H1 (cell line): Measurements from ENCODE around the gene ZSCAN22. TPM values are rescaled to one million over a fixed set of nuclear protein-coding genes. Genes with fewer than 3 reads are reported as not detected.

Experiments used
- CTCF ChIA-PET: fragments of 300-600 bp; sonication (Branson Sonifier 250); formaldehyde crosslinking; loops from one replicate; lab custom pipeline; 2021; ENCODE audit not compliant: partially characterized antibody; lab: Charles Lee
- POLR2A ChIA-PET: fragments of 300-600 bp; sonication (Branson Sonifier 250); formaldehyde crosslinking; loops from one replicate; lab custom pipeline; 2021; ENCODE audit warnings: inconsistent platforms; ENCODE audit not compliant: partially characterized antibody; lab: Charles Lee
- DNase-seq, 2 experiments: peaks; one replicate each; pipeline versions ENCODE4 v3.0.0 to v3.0.0-alpha.2; 2010 to 2022; ENCODE audit warnings: low spot score in 2 of 2, low read depth in 1 of 2, mixed read lengths in 1 of 2
- FAIRE-seq: peaks from 2 replicates; lab custom pipeline; 2011; peaks lifted over from hg19 to GRCh38; lab: Jason Lieb, UNC
- H2AFZ ChIP-seq: 2 replicates; pipeline ENCODE4 v1.8.1; 2012; ENCODE audit warnings: low read length, inconsistent platforms
- H2AK5ac ChIP-seq: 2 replicates; pipeline ENCODE4 v1.6.1; 2013; ENCODE audit warnings: low read depth, low read length
- H2BK120ac ChIP-seq: replicated peaks from 2 replicates; pipeline ENCODE3; 2013; ENCODE audit warnings: low read depth, low read length, inconsistent platforms
- H2BK12ac ChIP-seq: 2 replicates; pipeline ENCODE4 v1.6.1; 2013; ENCODE audit warnings: low read depth, low read length
- H2BK15ac ChIP-seq: 2 replicates; pipeline ENCODE4 v1.6.1; 2013; ENCODE audit warnings: low read length
- H2BK20ac ChIP-seq: 2 replicates; pipeline ENCODE4 v1.6.1; 2013; ENCODE audit warnings: low read length
- H2BK5ac ChIP-seq: 2 replicates; pipeline ENCODE4 v1.6.1; 2013; ENCODE audit warnings: low read depth, low read length
- H3K14ac ChIP-seq: 2 replicates; pipeline ENCODE4 v1.6.1; 2013; ENCODE audit warnings: inconsistent platforms; ENCODE audit not compliant: insufficient read length
- H3K18ac ChIP-seq: 2 replicates; pipeline ENCODE4 v1.6.1; 2013; ENCODE audit warnings: low read length; ENCODE audit errors: extremely low read depth
- H3K23ac ChIP-seq: 2 replicates; pipeline ENCODE4 v1.6.1; 2013; ENCODE audit warnings: inconsistent platforms; ENCODE audit not compliant: insufficient read length
- H3K23me2 ChIP-seq: 2 replicates; pipeline ENCODE4 v1.6.1; 2013; ENCODE audit warnings: low read depth, low read length
- H3K27ac ChIP-seq: 2 replicates; pipeline ENCODE4 v1.6.1; 2011; ENCODE audit warnings: low read depth, low read length, inconsistent platforms
- H3K27me3 ChIP-seq, 4 experiments: replicated peaks in 1 of 4; 1 replicate in 1 of 4; 2 replicates in 3 of 4; pipeline versions ENCODE4 v1.6.1 to v1.8.1; 2011 to 2013; ENCODE audit warnings: low read length in 3 of 4, mild to moderate bottlenecking in 3 of 4, inconsistent platforms in 2 of 4, mixed read lengths in 2 of 4, moderate library complexity in 1 of 4; ENCODE audit not compliant: control insufficient read depth in 3 of 4, insufficient read depth in 3 of 4; ENCODE audit errors: extremely low read depth in 1 of 4
- H3K36me3 ChIP-seq, 4 experiments: 2 replicates each; pipeline versions ENCODE4 v1.6.1 to v1.8.1; 2011 to 2013; ENCODE audit warnings: mild to moderate bottlenecking in 4 of 4, low read length in 3 of 4, moderate library complexity in 2 of 4, control low read depth in 1 of 4, inconsistent platforms in 1 of 4; ENCODE audit not compliant: insufficient read depth in 4 of 4, control insufficient read depth in 2 of 4
- H3K4ac ChIP-seq: replicated peaks from 2 replicates; pipeline ENCODE3; 2013; ENCODE audit warnings: low read length, low read depth, mixed read lengths, inconsistent platforms; ENCODE audit not compliant: insufficient read length
- H3K4me1 ChIP-seq, 4 experiments: replicated peaks in 1 of 4; 1 replicate in 1 of 4; 2 replicates in 3 of 4; pipeline versions ENCODE4 v1.6.1 to v1.8.1; 2011 to 2013; ENCODE audit warnings: low read length in 3 of 4, inconsistent platforms in 2 of 4, mixed read lengths in 1 of 4; ENCODE audit not compliant: insufficient read depth in 4 of 4, control insufficient read depth in 3 of 4
- H3K4me2 ChIP-seq, 2 experiments: 2 replicates each; pipeline versions ENCODE4 v1.6.1 to v1.8.1; 2011 to 2013; ENCODE audit warnings: low read depth in 2 of 2, low read length in 2 of 2, control low read depth in 1 of 2, inconsistent platforms in 1 of 2, mild to moderate bottlenecking in 1 of 2; ENCODE audit not compliant: insufficient read depth in 1 of 2
- H3K4me3 ChIP-seq, 4 experiments: fragments of 200-600, 300-600 bp in 1 of 4; sonication (generic), shearing (Covaris generic), sonication (Bioruptor Twin) in 1 of 4; 2 replicates each; pipeline versions ENCODE4 v1.5.1 to v1.8.1; 2011 to 2016; ENCODE audit warnings: low read length in 4 of 4, low read depth in 3 of 4, control low read depth in 2 of 4, inconsistent platforms in 2 of 4, mild to moderate bottlenecking in 2 of 4, mixed read lengths in 1 of 4, moderate library complexity in 1 of 4; ENCODE audit not compliant: insufficient read depth in 2 of 4; ENCODE audit errors: extremely low read depth in 1 of 4
- H3K56ac ChIP-seq: replicated peaks from 2 replicates; pipeline ENCODE3; 2013; ENCODE audit warnings: low read depth, mild to moderate bottlenecking, mixed read lengths, low read length, inconsistent platforms; ENCODE audit not compliant: insufficient read length
- H3K79me1 ChIP-seq: 2 replicates; pipeline ENCODE4 v1.6.1; 2013; ENCODE audit warnings: low read depth, low read length, control low read depth
- H3K79me2 ChIP-seq, 2 experiments: 2 replicates each; pipeline versions ENCODE4 v1.6.1 to v1.8.1; 2012 to 2013; ENCODE audit warnings: low read length in 2 of 2, mild to moderate bottlenecking in 2 of 2, inconsistent platforms in 1 of 2; ENCODE audit not compliant: insufficient read depth in 2 of 2, control insufficient read depth in 1 of 2
- H3K9ac ChIP-seq, 4 experiments: replicated peaks in 1 of 4; 1 replicate in 1 of 4; 2 replicates in 3 of 4; pipeline versions ENCODE4 v1.6.1 to v1.8.1; 2011 to 2013; ENCODE audit warnings: low read depth in 3 of 4, low read length in 3 of 4, control low read depth in 2 of 4, mild to moderate bottlenecking in 2 of 4, moderate library complexity in 2 of 4, inconsistent platforms in 1 of 4; ENCODE audit errors: extremely low read depth in 1 of 4
- H3K9me3 ChIP-seq, 2 experiments: 2 replicates each; pipeline versions ENCODE4 v1.6.1 to v1.8.1; 2012 to 2013; ENCODE audit warnings: mild to moderate bottlenecking in 2 of 2, moderate library complexity in 2 of 2, control low read depth in 1 of 2, inconsistent platforms in 1 of 2, low read depth in 1 of 2, low read length in 1 of 2, mixed read lengths in 1 of 2; ENCODE audit not compliant: insufficient read depth in 2 of 2
- H4K20me1 ChIP-seq, 2 experiments: replicated peaks in 1 of 2; 2 replicates each; pipeline versions ENCODE3 to v1.8.1; 2011 to 2013; ENCODE audit warnings: inconsistent platforms in 2 of 2, low read length in 2 of 2, mild to moderate bottlenecking in 1 of 2; ENCODE audit not compliant: insufficient read depth in 2 of 2, control insufficient read depth in 1 of 2
- H4K5ac ChIP-seq: 2 replicates; pipeline ENCODE4 v1.6.1; 2013; ENCODE audit warnings: low read length, low read depth, mixed read lengths, inconsistent platforms; ENCODE audit not compliant: insufficient read length
- H4K8ac ChIP-seq: 2 replicates; pipeline ENCODE4 v1.8.0; 2013; ENCODE audit warnings: mild to moderate bottlenecking, moderate library complexity, low read length, inconsistent platforms; ENCODE audit not compliant: insufficient read depth; ENCODE audit errors: extremely low read depth
- H4K91ac ChIP-seq: replicated peaks from 2 replicates; pipeline ENCODE3; 2013; ENCODE audit warnings: low read length, mixed read lengths, inconsistent platforms; ENCODE audit not compliant: insufficient read length
- ASH2L ChIP-seq: fragments of 200-600, 300-600 bp; sonication (generic); IDR thresholded peaks from one replicate; pipeline ENCODE4 v1.7.1; 2017; ENCODE audit warnings: low read length
- CEBPB ChIP-seq: IDR thresholded peaks from 2 replicates; pipeline ENCODE4 v1.6.1; 2012; ENCODE audit warnings: low read depth, low read length
- CREB1 ChIP-seq: IDR thresholded peaks from 2 replicates; pipeline ENCODE4 v1.6.1; 2012; ENCODE audit warnings: inconsistent platforms
- CTBP2 ChIP-seq: IDR thresholded peaks from 2 replicates; pipeline ENCODE4 v1.7.0; 2011; ENCODE audit warnings: borderline replicate concordance, mild to moderate bottlenecking, moderate library complexity, mixed read lengths, low read length; ENCODE audit not compliant: insufficient read depth, insufficient read length
- EGR1 ChIP-seq: IDR thresholded peaks from 2 replicates; pipeline ENCODE4 v1.6.1; 2011; ENCODE audit warnings: low read depth, low read length, borderline replicate concordance
- JUN ChIP-seq: IDR thresholded peaks from 2 replicates; pipeline ENCODE4 v1.6.1; 2011; ENCODE audit warnings: low read depth, mild to moderate bottlenecking, improper control_type of control experiment, low read length
- NRF1 ChIP-seq: IDR thresholded peaks from 2 replicates; pipeline ENCODE4 v1.6.1; 2011; ENCODE audit warnings: mild to moderate bottlenecking, low read depth, low read length, improper control_type of control experiment
- SP2 ChIP-seq: IDR thresholded peaks from 2 replicates; pipeline ENCODE4 v1.6.1; 2012; ENCODE audit warnings: mild to moderate bottlenecking, low read length, inconsistent platforms
- TAF1 ChIP-seq: IDR thresholded peaks from 2 replicates; pipeline ENCODE4 v1.6.1; 2011; ENCODE audit warnings: mild to moderate bottlenecking, low read depth, low read length
- TAF7 ChIP-seq: optimal IDR thresholded peaks from 2 replicates; pipeline ENCODE3; 2011; ENCODE audit warnings: low read depth, mild to moderate bottlenecking, inconsistent platforms, low read length, moderate library complexity, borderline replicate concordance
- YY1 ChIP-seq: IDR thresholded peaks from 2 replicates; pipeline ENCODE4 v1.6.1; 2011; ENCODE audit warnings: low read depth, mild to moderate bottlenecking, low read length
- WGBS, 2 experiments: shearing (Covaris generic) in 1 of 2; methylation state at CpG; one replicate each; pipeline versions ENCODE4 v1.1.6 to v1.1.7; 2013 to 2015; ENCODE audit warnings: low lambda C conversion rate in 2 of 2, mixed read lengths in 2 of 2, inconsistent platforms in 1 of 2, low coverage in 1 of 2, missing lambda C conversion rate in 1 of 2; ENCODE audit not compliant: insufficient replicate concordance in 2 of 2, insufficient coverage in 1 of 2, insufficient read length in 1 of 2; ENCODE audit errors: extremely low coverage in 1 of 2, missing lambda C conversion rate in 1 of 2; 5-methylcytosine and 5-hydroxymethylcytosine counted together
- polyA plus RNA-seq, 7 experiments: library from polyadenylated mRNA; depleted of rRNA in 3 of 7; stranded (reverse) in 5 of 7; unstranded in 2 of 7; fragments of >200 nt in 5 of 7; fragments of 200-250 nt in 2 of 7; gene quantifications; 1 replicate in 5 of 7; 2 replicates in 1 of 7; 4 replicates in 1 of 7; pipeline versions ENCODE4 v1.2.1 to v1.2.3, GENCODE V29; 2011 to 2013; ENCODE audit warnings: missing spikeins in 2 of 7, mixed read lengths in 2 of 7
- total RNA-seq: library from RNA; stranded (reverse); fragmentation: NEBNext Ultra II Directional; extraction: Animal tissue kit (Norgen Biotek cat#: 25700); gene quantifications from 2 replicates; pipeline ENCODE4 v1.2.1, GENCODE V29; 2021

The ZSCAN22 gene
- total and polyA plus RNA-seq, 2 of the 8 experiments (the other 6 are each of a cell fraction or from before 2014, with no cell fraction given): 3.2 to 3.3 TPM

- peaks cover 7 to 31% (median 23%) of the 10 kb centered on the region in 4 experiments for H3K36me3 ChIP-seq
- H3K27ac ChIP-seq: peak within 1 kb of the TSS; percentile 94
- peaks cover 4% of the 10 kb centered on the region; the same call in 1 of the 2 replicates for H3K79me1 ChIP-seq
- no peak within 1 kb of the TSS; the same call in 1 of the 2 replicates for H2AFZ ChIP-seq
- no peak within 1 kb of the TSS for H3K23ac ChIP-seq
- H3K23me2 ChIP-seq: peaks cover 19% of the 10 kb centered on the region
- peak within 1 kb of the TSS; percentile 99 for H3K56ac ChIP-seq
- H3K4me3 ChIP-seq: peak within 1 kb of the TSS; percentile 82 to 99 (median 92)
- H2BK20ac ChIP-seq: no peak within 1 kb of the TSS
- H4K8ac ChIP-seq: peak within 1 kb of the TSS; percentile 99
- FAIRE-seq: peak; percentile 91
- H3K27me3 ChIP-seq: no peaks in the 10 kb centered on the region
- peaks cover 0 to 15% (median 9%) of the 10 kb centered on the region in 4 experiments; a peak in 6 of 7 replicates for H3K4me1 ChIP-seq
- peaks cover 10 to 13% of the 10 kb centered on the region in 2 experiments for H4K20me1 ChIP-seq
- H3K14ac ChIP-seq: peak within 1 kb of the TSS; percentile 66
- peak within 1 kb of the TSS; percentile 89 to 95 (median 92) for H3K9ac ChIP-seq
- H4K5ac ChIP-seq: peak within 1 kb of the TSS; percentile 100
- CTCF ChIA-PET: no interaction called here
- peak within 1 kb of the TSS; percentile 46; the same call in 1 of the 2 replicates for H2BK15ac ChIP-seq
- peak within 1 kb of the TSS; percentile 99 for H3K4ac ChIP-seq
- H2BK12ac ChIP-seq: no peak within 1 kb of the TSS
- H3K79me2 ChIP-seq: peaks cover 6 to 40% of the 10 kb centered on the region in 2 experiments
- WGBS, 2 experiments: 1% methylated on average over 52 of the region's 64 CpGs; no CpG with 5 or more reads in 1 of the 2 experiments
- peak within 1 kb of the TSS; percentile 95 to 99 for H3K4me2 ChIP-seq
- peak within 1 kb of the TSS; percentile 99 for H4K91ac ChIP-seq
- H2BK5ac ChIP-seq: peak within 1 kb of the TSS; percentile 97
- peak; percentile 93 to 95 for DNase-seq
- peak within 1 kb of the TSS; percentile 79; the same call in 1 of the 2 replicates for H2AK5ac ChIP-seq
- POLR2A ChIA-PET: interaction anchor here (0.6 to 5.8 kb wide), 13 partner anchors 9 to 168 kb away, joined by 3 to 78 read pairs (median 6); partner anchors contain the start of genes CHMP2A, RNF225, ZBTB45 and ZNF497
- H3K18ac ChIP-seq: peak within 1 kb of the TSS; percentile 95
- H2BK120ac ChIP-seq: peak within 1 kb of the TSS; percentile 86
- H3K9me3 ChIP-seq: no peaks in the 10 kb centered on the region
- TF ChIP-seq TAF7 (peak; percentile 78), EGR1 (0 out of 2 replicates have a peak, but pooled peaks have one; percentile 4), SP2 (0 out of 2 replicates have a peak, but pooled peaks have one; percentile 3), TAF1 (peak; percentile 94), CREB1 (peak; percentile 85), ASH2L (no peak), CTBP2 (no peak), JUN (no peak), CEBPB (peak; percentile 77), YY1 (no peak), NRF1 (peak; percentile 77)
Observed at GRCh38 chr19:58386576-58387337, 60.0 kb downstream of the ZSCAN22 start, which contains the start of gene RPS5. RPS5 (plus strand) TSS chr19:58387269; CDS start chr19:58388138, 869 bp downstream.
